GM23338 (cell line): ENCODE data around the gene SF3B4. TPM values are rescaled to one million over a fixed set of nuclear protein-coding genes. Genes with fewer than 3 reads are reported as not detected.
"Not testable (repeated sequence)": the region's sequence is repeated elsewhere in the genome, so short reads cannot be mapped to it uniquely, and the experiment has no call there.

Experiments used
- ATAC-seq: fragments of 200-7000 bp; cut with Tn5 transposase; 3 replicates; pipeline ENCODE4 v1.9.1; 2020
- DNase-seq: peaks from one replicate; pipeline ENCODE4 v3.0.0-alpha.2; 2015; ENCODE audit warnings: low spot score
- H2AFZ ChIP-seq: fragments of 200-600 bp; sonication (generic); 2 replicates; pipeline ENCODE4 v1.8.0; 2016; ENCODE audit warnings: antibody characterized with exemption, mild to moderate bottlenecking, moderate library complexity
- H3F3A ChIP-seq: fragments of 200-600 bp; sonication (generic); replicated peaks from 2 replicates; pipeline ENCODE4 v1.8.0; 2017; ENCODE audit warnings: antibody characterized with exemption, mixed run types, low read depth
- H3K27ac ChIP-seq: fragments of 200-600 bp; sonication (generic); 2 replicates; pipeline ENCODE4 v1.6.1; 2016; ENCODE audit warnings: low read depth
- H3K27me3 ChIP-seq: fragments of 200-600 bp; sonication (generic); 2 replicates; pipeline ENCODE4 v1.8.0; 2016; ENCODE audit warnings: mild to moderate bottlenecking, mixed run types, moderate library complexity; ENCODE audit not compliant: insufficient read depth
- H3K36me3 ChIP-seq: fragments of 200-600 bp; sonication (generic); 2 replicates; pipeline ENCODE4 v1.8.0; 2016; ENCODE audit warnings: mild to moderate bottlenecking; ENCODE audit not compliant: insufficient read depth
- H3K4me1 ChIP-seq: fragments of 200-600 bp; sonication (generic); 2 replicates; pipeline ENCODE4 v1.8.0; 2016; ENCODE audit warnings: mild to moderate bottlenecking, moderate library complexity; ENCODE audit not compliant: insufficient read depth
- H3K4me2 ChIP-seq: fragments of 200-600 bp; sonication (generic); 2 replicates; pipeline ENCODE4 v1.7.1; 2017; ENCODE audit warnings: mixed run types
- H3K4me3 ChIP-seq: fragments of 200-600 bp; sonication (generic); 2 replicates; pipeline ENCODE4 v1.6.1; 2016; ENCODE audit warnings: mixed run types
- H3K79me2 ChIP-seq: fragments of 200-600 bp; sonication (generic); replicated peaks from 2 replicates; pipeline ENCODE4 v1.8.0; 2017; ENCODE audit warnings: mild to moderate bottlenecking; ENCODE audit not compliant: insufficient read depth
- H3K9me2 ChIP-seq: fragments of 200-600 bp; sonication (generic); 2 replicates; pipeline ENCODE4 v1.8.0; 2017; ENCODE audit not compliant: insufficient read depth
- H4K20me1 ChIP-seq: fragments of 200-600 bp; sonication (generic); replicated peaks from 2 replicates; pipeline ENCODE4 v1.8.0; 2017; ENCODE audit warnings: mild to moderate bottlenecking; ENCODE audit not compliant: insufficient read depth
- H3K27ac Mint-ChIP-seq: 2 replicates; pipeline ENCODE4 v1.8.0; 2020; ENCODE audit warnings: inconsistent platforms, mild to moderate bottlenecking, moderate library complexity, mixed read lengths
- H3K27me3 Mint-ChIP-seq: 3 replicates; pipeline ENCODE4 v1.8.0; 2022; ENCODE audit warnings: low read depth, mild to moderate bottlenecking, moderate library complexity, mixed read lengths, inconsistent platforms; ENCODE audit not compliant: insufficient read depth, poor library complexity
- H3K36me3 Mint-ChIP-seq: 3 replicates; pipeline ENCODE4 v1.8.0; 2021; ENCODE audit warnings: low read depth, mild to moderate bottlenecking, inconsistent platforms, moderate library complexity, mixed read lengths
- H3K4me1 Mint-ChIP-seq: 3 replicates; pipeline ENCODE4 v1.8.0; 2020; ENCODE audit warnings: mild to moderate bottlenecking, inconsistent platforms, mixed read lengths
- H3K4me3 Mint-ChIP-seq: 3 replicates; pipeline ENCODE4 v1.8.0; 2021; ENCODE audit warnings: moderate library complexity, mild to moderate bottlenecking, inconsistent platforms, mixed read lengths
- H3K9me3 Mint-ChIP-seq: 3 replicates; pipeline ENCODE4 v1.8.0; 2020; ENCODE audit warnings: moderate library complexity, mild to moderate bottlenecking, inconsistent platforms, mixed read lengths
- EZH2 ChIP-seq: fragments of 200-600 bp; sonication (generic); IDR thresholded peaks from one replicate; pipeline ENCODE4 v1.8.0; 2017; ENCODE audit warnings: antibody characterized with exemption, mild to moderate bottlenecking, low read depth; ENCODE audit not compliant: unreplicated experiment
- ZNF331 ChIP-seq: fragments of 250-450 bp; sonication (Bioruptor Pico); IDR thresholded peaks from 2 replicates; pipeline ENCODE4 v1.5.0; 2020; ENCODE audit warnings: low read depth, mild to moderate bottlenecking, moderate library complexity
- polyA plus RNA-seq: library from polyadenylated mRNA; unstranded; fragments of >200 nt; fragmentation: Nextera tagmentation; extraction: Ambion mirVana; gene quantifications from 2 replicates; pipeline ENCODE4 v1.2.1, GENCODE V29; 2016
- total RNA-seq: library from RNA; depleted of rRNA; stranded (reverse); fragments of >200 nt; shearing (Covaris generic); gene quantifications from 2 replicates; pipeline ENCODE4 v1.2.3, GENCODE V29; 2014
- TF ChIP-seq, protein P1 (sequence below): fragments of 250-450 bp; sonication (Bioruptor Pico); IDR thresholded peaks from 2 replicates; pipeline ENCODE4 v1.5.0; 2020; ENCODE audit warnings: mild to moderate bottlenecking, moderate library complexity
- TF ChIP-seq, protein P2 (sequence below): IDR thresholded peaks from 2 replicates; pipeline ENCODE4 v1.6.1; 2016; ENCODE audit warnings: antibody characterized with exemption

The SF3B4 gene
- total and polyA plus RNA-seq, 2 experiments from 2014 or later = 48.7 to 84.0 TPM

DNA sequence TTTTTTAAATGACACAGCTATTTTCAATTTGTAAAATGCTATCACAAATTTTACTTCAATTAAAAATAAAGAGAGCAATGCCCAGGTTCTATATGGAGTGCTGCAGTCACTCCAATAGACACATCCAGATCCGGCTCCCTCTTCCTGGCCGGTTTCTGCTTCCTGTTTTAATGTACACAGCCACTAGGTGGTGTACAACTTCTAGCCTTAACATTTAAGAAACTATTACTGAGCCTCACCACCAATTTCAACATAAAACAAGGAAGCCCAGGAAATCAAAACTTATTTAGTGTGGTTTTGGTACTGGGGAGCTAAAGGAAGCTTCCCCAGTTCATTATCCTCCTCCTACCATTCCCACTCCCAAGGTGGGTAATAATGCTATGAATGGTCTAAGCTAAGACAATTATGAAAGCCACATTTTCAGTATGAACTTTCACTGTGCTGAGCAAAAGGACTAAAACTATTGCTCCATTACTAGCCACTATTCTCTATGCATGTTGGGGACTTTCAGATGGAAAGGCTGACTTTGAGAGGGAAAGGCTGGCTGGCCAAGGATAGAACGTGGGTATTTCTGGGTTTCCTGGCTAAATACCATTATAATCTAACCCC, 34.5 kb upstream of the SF3B4 start (continued):
- TF ChIP-seq, protein P1, sequence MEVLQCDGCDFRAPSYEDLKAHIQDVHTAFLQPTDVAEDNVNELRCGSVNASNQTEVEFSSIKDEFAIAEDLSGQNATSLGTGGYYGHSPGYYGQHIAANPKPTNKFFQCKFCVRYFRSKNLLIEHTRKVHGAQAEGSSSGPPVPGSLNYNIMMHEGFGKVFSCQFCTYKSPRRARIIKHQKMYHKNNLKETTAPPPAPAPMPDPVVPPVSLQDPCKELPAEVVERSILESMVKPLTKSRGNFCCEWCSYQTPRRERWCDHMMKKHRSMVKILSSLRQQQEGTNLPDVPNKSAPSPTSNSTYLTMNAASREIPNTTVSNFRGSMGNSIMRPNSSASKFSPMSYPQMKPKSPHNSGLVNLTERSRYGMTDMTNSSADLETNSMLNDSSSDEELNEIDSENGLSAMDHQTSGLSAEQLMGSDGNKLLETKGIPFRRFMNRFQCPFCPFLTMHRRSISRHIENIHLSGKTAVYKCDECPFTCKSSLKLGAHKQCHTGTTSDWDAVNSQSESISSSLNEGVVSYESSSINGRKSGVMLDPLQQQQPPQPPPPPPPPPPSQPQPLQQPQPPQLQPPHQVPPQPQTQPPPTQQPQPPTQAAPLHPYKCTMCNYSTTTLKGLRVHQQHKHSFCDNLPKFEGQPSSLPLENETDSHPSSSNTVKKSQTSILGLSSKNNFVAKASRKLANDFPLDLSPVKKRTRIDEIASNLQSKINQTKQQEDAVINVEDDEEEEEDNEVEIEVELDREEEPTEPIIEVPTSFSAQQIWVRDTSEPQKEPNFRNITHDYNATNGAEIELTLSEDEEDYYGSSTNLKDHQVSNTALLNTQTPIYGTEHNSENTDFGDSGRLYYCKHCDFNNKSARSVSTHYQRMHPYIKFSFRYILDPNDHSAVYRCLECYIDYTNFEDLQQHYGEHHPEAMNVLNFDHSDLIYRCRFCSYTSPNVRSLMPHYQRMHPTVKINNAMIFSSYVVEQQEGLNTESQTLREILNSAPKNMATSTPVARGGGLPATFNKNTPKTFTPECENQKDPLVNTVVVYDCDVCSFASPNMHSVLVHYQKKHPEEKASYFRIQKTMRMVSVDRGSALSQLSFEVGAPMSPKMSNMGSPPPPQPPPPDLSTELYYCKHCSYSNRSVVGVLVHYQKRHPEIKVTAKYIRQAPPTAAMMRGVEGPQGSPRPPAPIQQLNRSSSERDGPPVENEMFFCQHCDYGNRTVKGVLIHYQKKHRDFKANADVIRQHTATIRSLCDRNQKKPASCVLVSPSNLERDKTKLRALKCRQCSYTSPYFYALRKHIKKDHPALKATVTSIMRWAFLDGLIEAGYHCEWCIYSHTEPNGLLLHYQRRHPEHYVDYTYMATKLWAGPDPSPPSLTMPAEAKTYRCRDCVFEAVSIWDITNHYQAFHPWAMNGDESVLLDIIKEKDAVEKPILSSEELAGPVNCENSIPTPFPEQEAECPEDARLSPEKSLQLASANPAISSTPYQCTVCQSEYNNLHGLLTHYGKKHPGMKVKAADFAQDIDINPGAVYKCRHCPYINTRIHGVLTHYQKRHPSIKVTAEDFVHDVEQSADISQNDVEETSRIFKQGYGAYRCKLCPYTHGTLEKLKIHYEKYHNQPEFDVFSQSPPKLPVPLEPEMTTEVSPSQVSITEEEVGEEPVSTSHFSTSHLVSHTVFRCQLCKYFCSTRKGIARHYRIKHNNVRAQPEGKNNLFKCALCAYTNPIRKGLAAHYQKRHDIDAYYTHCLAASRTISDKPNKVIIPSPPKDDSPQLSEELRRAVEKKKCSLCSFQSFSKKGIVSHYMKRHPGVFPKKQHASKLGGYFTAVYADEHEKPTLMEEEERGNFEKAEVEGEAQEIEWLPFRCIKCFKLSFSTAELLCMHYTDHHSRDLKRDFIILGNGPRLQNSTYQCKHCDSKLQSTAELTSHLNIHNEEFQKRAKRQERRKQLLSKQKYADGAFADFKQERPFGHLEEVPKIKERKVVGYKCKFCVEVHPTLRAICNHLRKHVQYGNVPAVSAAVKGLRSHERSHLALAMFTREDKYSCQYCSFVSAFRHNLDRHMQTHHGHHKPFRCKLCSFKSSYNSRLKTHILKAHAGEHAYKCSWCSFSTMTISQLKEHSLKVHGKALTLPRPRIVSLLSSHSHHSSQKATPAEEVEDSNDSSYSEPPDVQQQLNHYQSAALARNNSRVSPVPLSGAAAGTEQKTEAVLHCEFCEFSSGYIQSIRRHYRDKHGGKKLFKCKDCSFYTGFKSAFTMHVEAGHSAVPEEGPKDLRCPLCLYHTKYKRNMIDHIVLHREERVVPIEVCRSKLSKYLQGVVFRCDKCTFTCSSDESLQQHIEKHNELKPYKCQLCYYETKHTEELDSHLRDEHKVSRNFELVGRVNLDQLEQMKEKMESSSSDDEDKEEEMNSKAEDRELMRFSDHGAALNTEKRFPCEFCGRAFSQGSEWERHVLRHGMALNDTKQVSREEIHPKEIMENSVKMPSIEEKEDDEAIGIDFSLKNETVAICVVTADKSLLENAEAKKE (CRISPR knock-in tag) = no peak
- no peak for TF ChIP-seq ZNF331
- TF ChIP-seq, protein P2, sequence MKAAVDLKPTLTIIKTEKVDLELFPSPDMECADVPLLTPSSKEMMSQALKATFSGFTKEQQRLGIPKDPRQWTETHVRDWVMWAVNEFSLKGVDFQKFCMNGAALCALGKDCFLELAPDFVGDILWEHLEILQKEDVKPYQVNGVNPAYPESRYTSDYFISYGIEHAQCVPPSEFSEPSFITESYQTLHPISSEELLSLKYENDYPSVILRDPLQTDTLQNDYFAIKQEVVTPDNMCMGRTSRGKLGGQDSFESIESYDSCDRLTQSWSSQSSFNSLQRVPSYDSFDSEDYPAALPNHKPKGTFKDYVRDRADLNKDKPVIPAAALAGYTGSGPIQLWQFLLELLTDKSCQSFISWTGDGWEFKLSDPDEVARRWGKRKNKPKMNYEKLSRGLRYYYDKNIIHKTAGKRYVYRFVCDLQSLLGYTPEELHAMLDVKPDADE = no peak
- no peak for TF ChIP-seq EZH2

DNA sequence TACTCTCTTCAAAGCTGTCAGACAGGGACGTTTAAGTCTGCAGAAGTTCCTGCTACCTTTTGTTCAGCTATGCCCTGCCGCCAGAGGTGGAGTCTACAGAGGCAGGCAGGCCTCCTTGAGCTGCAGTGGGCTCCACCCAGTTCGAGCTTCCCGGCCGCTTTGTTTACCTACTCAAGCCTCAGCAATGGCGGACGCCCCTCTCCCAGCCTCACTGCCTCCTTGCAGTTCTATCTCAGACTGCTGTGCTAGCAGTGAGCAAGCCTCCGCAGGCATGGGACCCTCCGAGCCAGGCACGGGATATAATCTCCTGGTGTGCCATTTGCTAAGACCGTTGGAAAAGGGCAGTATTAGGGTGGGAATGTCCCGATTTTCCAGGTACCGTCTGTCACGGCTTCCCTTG, 29.9 kb upstream of the SF3B4 start:
- H3K27ac ChIP-seq, H3K79me2 ChIP-seq, H4K20me1 ChIP-seq, H3K27ac Mint-ChIP-seq, H3K27me3 ChIP-seq, DNase-seq, H3F3A ChIP-seq, H3K4me3 ChIP-seq, H3K27me3 Mint-ChIP-seq, H3K4me2 ChIP-seq, H2AFZ ChIP-seq, H3K4me1 Mint-ChIP-seq, H3K9me2 ChIP-seq, H3K4me3 Mint-ChIP-seq, ATAC-seq, H3K4me1 ChIP-seq: not testable (repeated sequence)
- H3K36me3 ChIP-seq = peaks cover 32% of the 10 kb centered on the region
- Mint-ChIP-seq H3K9me3 (peaks cover 37% of the 10 kb centered on the region), H3K36me3 (peaks cover 84% of the 10 kb centered on the region)
